Smooth muscle cell (in vitro differentiated cells): Measurements from ENCODE around the gene SLC44A4. TPM values are rescaled to one million over a fixed set of nuclear protein-coding genes. Genes with fewer than 3 reads are reported as not detected.
"Not testable (repeated sequence)": the region's sequence is repeated elsewhere in the genome, so short reads cannot be mapped to it uniquely, and the experiment has no call there.

Source experiments
- DNase-seq: peaks from one replicate; lab custom pipeline; 2025; ENCODE audit not compliant: unreplicated experiment; lab: John Stamatoyannopoulos, UW
- H2AFZ ChIP-seq: fragments of 200-600 bp; sonication (generic); 2 replicates; pipeline ENCODE4 v1.6.0; 2016; ENCODE audit warnings: antibody characterized with exemption, low read depth, mild to moderate bottlenecking
- H3F3A ChIP-seq: fragments of 200-600 bp; sonication (generic); 2 replicates; pipeline ENCODE4 v1.6.0; 2017; ENCODE audit warnings: antibody characterized with exemption, low read depth
- H3K27ac ChIP-seq: fragments of 200-600 bp; sonication (generic); 2 replicates; pipeline ENCODE4 v1.5.1; 2016; ENCODE audit warnings: low read depth, mild to moderate bottlenecking
- H3K27me3 ChIP-seq: fragments of 200-600 bp; sonication (generic); 2 replicates; pipeline ENCODE4 v1.6.1; 2016; ENCODE audit warnings: low read depth, mild to moderate bottlenecking
- H3K36me3 ChIP-seq: fragments of 200-600 bp; sonication (generic); 2 replicates; pipeline ENCODE4 v1.5.1; 2016; ENCODE audit warnings: low read depth
- H3K4me1 ChIP-seq: fragments of 200-600 bp; sonication (generic); 2 replicates; pipeline ENCODE4 v1.5.1; 2016; ENCODE audit warnings: low read depth
- H3K4me2 ChIP-seq: fragments of 200-600 bp; sonication (generic); 2 replicates; pipeline ENCODE4 v1.6.0; 2016; ENCODE audit warnings: mild to moderate bottlenecking
- H3K4me3 ChIP-seq: fragments of 200-600 bp; sonication (generic); 2 replicates; pipeline ENCODE4 v1.5.1; 2016; ENCODE audit warnings: mild to moderate bottlenecking
- H3K79me2 ChIP-seq: fragments of 200-600 bp; sonication (generic); 2 replicates; pipeline ENCODE4 v1.6.0; 2016; ENCODE audit warnings: low read depth, mild to moderate bottlenecking
- H3K9ac ChIP-seq: fragments of 200-600 bp; sonication (generic); 2 replicates; pipeline ENCODE4 v1.6.0; 2016; ENCODE audit warnings: low read depth
- H3K9me3 ChIP-seq: fragments of 200-600 bp; sonication (generic); replicated peaks from 2 replicates; pipeline ENCODE4 v1.5.1; 2016; ENCODE audit warnings: low read depth
- H4K20me1 ChIP-seq: fragments of 200-600 bp; sonication (generic); 2 replicates; pipeline ENCODE4 v1.6.0; 2016; ENCODE audit warnings: low read depth
- CTCF ChIP-seq: fragments of 200-600 bp; sonication (generic); IDR thresholded peaks from 2 replicates; pipeline ENCODE4 v1.5.1; 2017; ENCODE audit warnings: borderline replicate concordance, mild to moderate bottlenecking, antibody characterized with exemption; ENCODE audit not compliant: insufficient read depth, poor library complexity, severe bottlenecking
- WGBS: methylation state at CpG from one replicate; pipeline ENCODE4 v1.1.7; 2016; ENCODE audit warnings: low lambda C conversion rate; 5-methylcytosine and 5-hydroxymethylcytosine counted together
- polyA plus RNA-seq: library from polyadenylated mRNA; unstranded; fragments of >200 nt; fragmentation: Nextera tagmentation; extraction: Ambion mirVana; gene quantifications from 2 replicates; pipeline ENCODE4 v1.2.1, GENCODE V29; 2016
- total RNA-seq: library from RNA; depleted of rRNA; stranded (reverse); fragments of >200 nt; gene quantifications from 2 replicates; pipeline ENCODE4 v1.2.3, GENCODE V29; 2014

Gene SLC44A4
- total and polyA plus RNA-seq, 2 experiments from 2014 or later: 0.30 to 0.85 TPM

DNA sequence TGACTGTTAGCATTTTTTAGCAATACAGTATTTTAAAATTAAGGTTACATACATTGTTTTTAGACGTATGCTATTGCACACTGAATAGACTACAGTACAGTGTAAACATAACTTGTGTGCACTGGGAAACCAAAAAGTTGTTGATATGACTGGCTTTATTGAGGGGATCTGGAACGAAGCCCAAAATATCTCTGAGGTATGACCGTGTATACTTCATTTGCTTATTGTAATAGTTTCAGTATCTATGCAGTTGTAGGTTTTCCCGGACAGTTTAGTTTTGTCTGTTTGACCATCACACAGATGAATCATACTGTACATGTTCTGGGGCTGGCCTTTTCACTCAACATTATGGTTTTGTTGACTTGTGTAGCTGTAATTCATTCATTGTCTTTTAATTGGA lies 30.0 kb upstream of the SLC44A4 start:
- Histone ChIP-seq H3K36me3 (no peaks in the 10 kb centered on the region), H3K27me3 (no peaks in the 10 kb centered on the region), H3F3A (peaks cover 9% of the 10 kb centered on the region), H3K9me3 (no peaks in the 10 kb centered on the region), H3K27ac (no peak overlapping the region), H3K79me2 (no peaks in the 10 kb centered on the region), H3K4me2 (no peak overlapping the region), H3K9ac (no peak overlapping the region), H4K20me1 (no peaks in the 10 kb centered on the region), H2AFZ (no peak overlapping the region), H3K4me3 (no peak overlapping the region), H3K4me1 (peaks cover 9% of the 10 kb centered on the region)
- TF ChIP-seq CTCF: no peak
- WGBS: 55% methylated on average over 4 of the region's 4 CpGs
- no peak for DNase-seq

DNA sequence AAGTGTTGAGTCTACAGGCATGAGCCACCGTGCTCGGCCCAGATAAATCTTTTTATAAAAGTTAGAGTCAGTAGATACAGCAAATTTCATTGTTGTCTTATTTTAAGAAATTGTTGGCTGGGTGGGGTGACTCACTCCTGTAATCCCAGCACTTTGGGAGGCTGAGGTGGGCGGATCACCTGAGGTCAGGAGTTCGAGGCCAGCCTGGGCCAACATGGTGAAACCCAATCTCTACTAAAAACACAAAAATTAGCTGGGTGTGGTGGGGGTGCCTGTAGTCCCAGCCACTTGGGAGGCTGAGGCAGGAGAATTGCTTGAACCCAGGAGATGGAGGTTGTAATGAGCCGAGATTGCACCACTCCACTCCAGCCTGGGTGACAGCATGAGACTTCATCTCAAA lies 29.5 kb upstream of the SLC44A4 start:
- H3K4me2 ChIP-seq, H3K27ac ChIP-seq, H3K9ac ChIP-seq: not testable (repeated sequence)

DNA sequence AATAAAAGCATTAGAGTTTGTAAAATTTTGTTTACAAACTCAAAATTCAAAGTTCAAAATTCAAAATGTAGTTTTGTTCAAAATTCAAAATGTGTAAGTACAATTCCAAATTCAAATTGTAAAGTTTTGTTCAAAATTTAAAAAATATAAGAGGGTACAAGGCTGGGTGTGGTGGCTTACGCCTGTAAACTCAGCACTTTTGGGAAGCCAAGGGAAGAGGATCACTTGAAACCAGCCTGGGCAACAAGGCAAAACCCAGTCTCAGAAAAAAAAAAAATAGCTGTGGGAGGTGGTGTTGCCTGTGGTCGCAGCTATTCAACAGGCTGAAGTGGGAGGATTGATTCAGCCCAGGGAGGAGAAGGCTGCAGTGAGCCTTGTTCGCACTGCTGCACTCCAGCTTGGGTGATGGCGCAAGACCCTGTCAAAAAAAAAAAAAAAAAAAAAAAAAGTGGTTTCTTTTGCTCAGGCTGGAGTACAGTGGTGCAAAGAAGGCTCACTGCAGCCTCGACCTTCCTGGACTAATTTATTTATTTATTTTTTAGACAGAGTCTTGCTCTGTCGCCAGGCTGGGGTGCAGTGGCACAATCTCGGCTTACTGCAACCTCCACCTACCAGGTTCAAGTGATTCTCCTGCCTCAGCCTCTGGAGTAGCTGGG lies 28.5 kb upstream of the SLC44A4 start:
- Histone ChIP-seq H4K20me1 (no peaks in the 10 kb centered on the region), H3K36me3 (no peaks in the 10 kb centered on the region), H3K4me3 (no peak overlapping the region), H3K27ac (no peak overlapping the region), H3K79me2 (no peaks in the 10 kb centered on the region), H3K4me2 (no peak overlapping the region), H3K27me3 (no peaks in the 10 kb centered on the region), H3K9me3 (no peaks in the 10 kb centered on the region), H3F3A (peaks cover 18% of the 10 kb centered on the region), H3K9ac (no peak overlapping the region), H3K4me1 (peaks cover 16% of the 10 kb centered on the region), H2AFZ (no peak overlapping the region)
- TF ChIP-seq CTCF: no peak
- WGBS: 56% methylated on average over 7 of the region's 7 CpGs
- no peak for DNase-seq

More for the DNA sequence above, 29.5 kb upstream of the SLC44A4 start:
- DNase-seq, H3K9me3 ChIP-seq, H3K36me3 ChIP-seq, H3K4me1 ChIP-seq, H4K20me1 ChIP-seq, H3K27me3 ChIP-seq, H3K79me2 ChIP-seq, H3K4me3 ChIP-seq, H3F3A ChIP-seq, H2AFZ ChIP-seq: not testable (repeated sequence)
- WGBS: 95% methylated on average over 5 of the region's 5 CpGs

DNA sequence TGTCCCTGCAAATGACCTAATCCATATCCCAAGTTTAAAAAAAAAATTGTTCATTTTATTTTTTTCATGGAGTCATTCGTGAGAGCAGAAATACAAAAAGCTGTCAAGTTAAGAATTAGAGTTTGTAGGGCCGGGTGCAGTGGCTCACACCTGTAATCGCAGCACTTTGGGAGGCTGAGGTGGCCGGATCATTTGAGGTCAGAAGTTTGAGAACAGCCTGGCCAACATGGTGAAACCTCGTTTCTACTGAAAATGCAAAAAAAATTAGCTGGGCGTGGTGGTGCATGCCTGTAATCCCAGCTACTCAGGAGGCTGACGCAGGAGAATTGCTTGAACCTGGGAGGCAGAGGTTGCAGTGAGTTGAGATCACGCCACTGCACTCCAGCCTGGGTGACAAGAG lies 27.9 kb upstream of the SLC44A4 start:
- WGBS: 89% methylated on average over 8 of the region's 8 CpGs
- Histone ChIP-seq H3F3A (peaks cover 18% of the 10 kb centered on the region), H3K4me1 (peaks cover 16% of the 10 kb centered on the region)
- not testable (repeated sequence) for H3K36me3 ChIP-seq, H2AFZ ChIP-seq, H3K4me3 ChIP-seq, H3K4me2 ChIP-seq, H3K27ac ChIP-seq, H3K79me2 ChIP-seq, H3K9ac ChIP-seq, H3K9me3 ChIP-seq, H4K20me1 ChIP-seq, DNase-seq, H3K27me3 ChIP-seq

- Histone ChIP-seq H3K9me3 (no peaks in the 10 kb centered on the region), H3K4me2 (no peak overlapping the region), H3K4me3 (no peak overlapping the region), H3K27ac (no peak overlapping the region), H2AFZ (no peak overlapping the region), H3K9ac (no peak overlapping the region), H3K4me1 (peaks cover 16% of the 10 kb centered on the region), H3F3A (peaks cover 18% of the 10 kb centered on the region), H4K20me1 (no peaks in the 10 kb centered on the region), H3K27me3 (no peaks in the 10 kb centered on the region), H3K79me2 (no peaks in the 10 kb centered on the region), H3K36me3 (no peaks in the 10 kb centered on the region)
- no peak for DNase-seq
- TF ChIP-seq CTCF: no peak
- WGBS: 39% methylated on average over 4 of the region's 4 CpGs
These were observed 27.3 kb upstream of the SLC44A4 start for GRCh38 chr6:31906122-31906521.
